Suprapubic skin (tissue), 3 donors: ENCODE results near the gene PDXDC1.
"Not testable (repeated sequence)": the region's sequence is repeated elsewhere in the genome, so short reads cannot be mapped to it uniquely, and the experiment has no call there.

Experiments used
- POLR2AphosphoS5 ChIP-seq, 3 donors: sonication (generic); formaldehyde crosslinking; IDR thresholded peaks; one replicate each; pipeline ENCODE4 v1.6.1; 2017; ENCODE audit warnings: antibody characterized with exemption in 3 of 3
- TF ChIP-seq, protein P1 (sequence below), 2 donors: fragments of 200-600 bp in 1 of 2; fragments of 450-650 bp in 1 of 2; sonication (generic) in 1 of 2; IDR thresholded peaks; one replicate each; pipeline ENCODE4 v1.5.1; 2016 to 2019; ENCODE audit warnings: antibody characterized with exemption in 2 of 2, mild to moderate bottlenecking in 1 of 2, moderate library complexity in 1 of 2

DNA sequence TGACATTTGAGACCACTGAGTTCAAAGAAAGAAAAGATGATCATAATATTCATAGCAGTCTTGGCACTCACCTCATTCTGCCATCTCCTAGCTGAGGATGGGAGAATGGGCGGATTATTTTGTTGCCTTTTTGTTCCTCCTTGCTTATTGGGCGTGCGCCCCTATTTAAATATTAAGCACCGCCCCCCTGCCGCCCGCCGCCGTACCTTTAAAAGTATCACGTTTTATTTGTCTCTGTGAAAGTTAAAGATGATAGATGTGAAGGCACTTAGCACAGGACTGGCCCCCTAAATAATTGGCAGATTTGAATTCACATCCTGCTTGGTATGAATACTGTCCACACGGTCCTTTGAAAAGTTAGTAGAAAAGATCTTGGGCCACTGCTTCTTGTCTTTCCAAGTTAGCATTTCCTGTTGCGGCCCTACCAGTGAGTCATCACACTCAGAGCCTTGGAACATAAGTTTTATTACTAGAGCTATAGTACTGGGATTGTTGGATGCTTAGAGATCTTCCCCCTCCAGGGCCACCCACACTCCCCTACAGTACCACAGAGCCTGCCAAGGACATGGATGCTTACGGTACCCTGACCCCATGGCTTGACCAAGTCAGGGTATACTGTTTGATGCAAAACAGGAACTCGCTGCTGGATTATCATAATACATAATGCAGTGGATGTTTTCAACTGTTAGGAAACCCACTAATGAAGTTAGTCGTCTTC, 50.6 kb downstream of the PDXDC1 start:
- not testable (repeated sequence) for TF ChIP-seq POLR2AphosphoS5 (IDR thresholded peaks at IDR 0.05)
- TF ChIP-seq, protein P1, sequence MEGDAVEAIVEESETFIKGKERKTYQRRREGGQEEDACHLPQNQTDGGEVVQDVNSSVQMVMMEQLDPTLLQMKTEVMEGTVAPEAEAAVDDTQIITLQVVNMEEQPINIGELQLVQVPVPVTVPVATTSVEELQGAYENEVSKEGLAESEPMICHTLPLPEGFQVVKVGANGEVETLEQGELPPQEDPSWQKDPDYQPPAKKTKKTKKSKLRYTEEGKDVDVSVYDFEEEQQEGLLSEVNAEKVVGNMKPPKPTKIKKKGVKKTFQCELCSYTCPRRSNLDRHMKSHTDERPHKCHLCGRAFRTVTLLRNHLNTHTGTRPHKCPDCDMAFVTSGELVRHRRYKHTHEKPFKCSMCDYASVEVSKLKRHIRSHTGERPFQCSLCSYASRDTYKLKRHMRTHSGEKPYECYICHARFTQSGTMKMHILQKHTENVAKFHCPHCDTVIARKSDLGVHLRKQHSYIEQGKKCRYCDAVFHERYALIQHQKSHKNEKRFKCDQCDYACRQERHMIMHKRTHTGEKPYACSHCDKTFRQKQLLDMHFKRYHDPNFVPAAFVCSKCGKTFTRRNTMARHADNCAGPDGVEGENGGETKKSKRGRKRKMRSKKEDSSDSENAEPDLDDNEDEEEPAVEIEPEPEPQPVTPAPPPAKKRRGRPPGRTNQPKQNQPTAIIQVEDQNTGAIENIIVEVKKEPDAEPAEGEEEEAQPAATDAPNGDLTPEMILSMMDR (IDR thresholded peaks at IDR 0.05) = not testable (repeated sequence)
